H1 (cell line): ENCODE results near the gene ITGB2. TPM values are rescaled to one million over a fixed set of nuclear protein-coding genes. Genes with fewer than 3 reads are reported as not detected.

Experiments used
- CTCF ChIA-PET: fragments of 300-600 bp; sonication (Branson Sonifier 250); formaldehyde crosslinking; loops from one replicate; lab custom pipeline; 2021; ENCODE audit not compliant: partially characterized antibody; lab: Charles Lee
- POLR2A ChIA-PET: fragments of 300-600 bp; sonication (Branson Sonifier 250); formaldehyde crosslinking; loops from one replicate; lab custom pipeline; 2021; ENCODE audit warnings: inconsistent platforms; ENCODE audit not compliant: partially characterized antibody; lab: Charles Lee
- DNase-seq, 2 experiments: peaks; one replicate each; pipeline versions ENCODE4 v3.0.0 to v3.0.0-alpha.2; 2010 to 2022; ENCODE audit warnings: low spot score in 2 of 2, low read depth in 1 of 2, mixed read lengths in 1 of 2
- FAIRE-seq: peaks from 2 replicates; lab custom pipeline; 2011; peaks lifted over from hg19 to GRCh38; lab: Jason Lieb, UNC
- H2AFZ ChIP-seq: 2 replicates; pipeline ENCODE4 v1.8.1; 2012; ENCODE audit warnings: low read length, inconsistent platforms
- H2AK5ac ChIP-seq: 2 replicates; pipeline ENCODE4 v1.6.1; 2013; ENCODE audit warnings: low read depth, low read length
- H2BK120ac ChIP-seq: replicated peaks from 2 replicates; pipeline ENCODE3; 2013; ENCODE audit warnings: low read depth, low read length, inconsistent platforms
- H2BK12ac ChIP-seq: 2 replicates; pipeline ENCODE4 v1.6.1; 2013; ENCODE audit warnings: low read depth, low read length
- H2BK15ac ChIP-seq: 2 replicates; pipeline ENCODE4 v1.6.1; 2013; ENCODE audit warnings: low read length
- H2BK20ac ChIP-seq: 2 replicates; pipeline ENCODE4 v1.6.1; 2013; ENCODE audit warnings: low read length
- H2BK5ac ChIP-seq: 2 replicates; pipeline ENCODE4 v1.6.1; 2013; ENCODE audit warnings: low read depth, low read length
- H3K14ac ChIP-seq: 2 replicates; pipeline ENCODE4 v1.6.1; 2013; ENCODE audit warnings: inconsistent platforms; ENCODE audit not compliant: insufficient read length
- H3K18ac ChIP-seq: 2 replicates; pipeline ENCODE4 v1.6.1; 2013; ENCODE audit warnings: low read length; ENCODE audit errors: extremely low read depth
- H3K23ac ChIP-seq: 2 replicates; pipeline ENCODE4 v1.6.1; 2013; ENCODE audit warnings: inconsistent platforms; ENCODE audit not compliant: insufficient read length
- H3K23me2 ChIP-seq: 2 replicates; pipeline ENCODE4 v1.6.1; 2013; ENCODE audit warnings: low read depth, low read length
- H3K27ac ChIP-seq: 2 replicates; pipeline ENCODE4 v1.6.1; 2011; ENCODE audit warnings: low read depth, low read length, inconsistent platforms
- H3K27me3 ChIP-seq, 4 experiments: replicated peaks in 1 of 4; 1 replicate in 1 of 4; 2 replicates in 3 of 4; pipeline versions ENCODE4 v1.6.1 to v1.8.1; 2011 to 2013; ENCODE audit warnings: low read length in 3 of 4, mild to moderate bottlenecking in 3 of 4, inconsistent platforms in 2 of 4, mixed read lengths in 2 of 4, moderate library complexity in 1 of 4; ENCODE audit not compliant: control insufficient read depth in 3 of 4, insufficient read depth in 3 of 4; ENCODE audit errors: extremely low read depth in 1 of 4
- H3K36me3 ChIP-seq, 4 experiments: 2 replicates each; pipeline versions ENCODE4 v1.6.1 to v1.8.1; 2011 to 2013; ENCODE audit warnings: mild to moderate bottlenecking in 4 of 4, low read length in 3 of 4, moderate library complexity in 2 of 4, control low read depth in 1 of 4, inconsistent platforms in 1 of 4; ENCODE audit not compliant: insufficient read depth in 4 of 4, control insufficient read depth in 2 of 4
- H3K4ac ChIP-seq: replicated peaks from 2 replicates; pipeline ENCODE3; 2013; ENCODE audit warnings: low read length, low read depth, mixed read lengths, inconsistent platforms; ENCODE audit not compliant: insufficient read length
- H3K4me1 ChIP-seq, 4 experiments: replicated peaks in 1 of 4; 1 replicate in 1 of 4; 2 replicates in 3 of 4; pipeline versions ENCODE4 v1.6.1 to v1.8.1; 2011 to 2013; ENCODE audit warnings: low read length in 3 of 4, inconsistent platforms in 2 of 4, mixed read lengths in 1 of 4; ENCODE audit not compliant: insufficient read depth in 4 of 4, control insufficient read depth in 3 of 4
- H3K4me2 ChIP-seq, 2 experiments: 2 replicates each; pipeline versions ENCODE4 v1.6.1 to v1.8.1; 2011 to 2013; ENCODE audit warnings: low read depth in 2 of 2, low read length in 2 of 2, control low read depth in 1 of 2, inconsistent platforms in 1 of 2, mild to moderate bottlenecking in 1 of 2; ENCODE audit not compliant: insufficient read depth in 1 of 2
- H3K4me3 ChIP-seq, 4 experiments: fragments of 200-600, 300-600 bp in 1 of 4; sonication (generic), shearing (Covaris generic), sonication (Bioruptor Twin) in 1 of 4; 2 replicates each; pipeline versions ENCODE4 v1.5.1 to v1.8.1; 2011 to 2016; ENCODE audit warnings: low read length in 4 of 4, low read depth in 3 of 4, control low read depth in 2 of 4, inconsistent platforms in 2 of 4, mild to moderate bottlenecking in 2 of 4, mixed read lengths in 1 of 4, moderate library complexity in 1 of 4; ENCODE audit not compliant: insufficient read depth in 2 of 4; ENCODE audit errors: extremely low read depth in 1 of 4
- H3K56ac ChIP-seq: replicated peaks from 2 replicates; pipeline ENCODE3; 2013; ENCODE audit warnings: low read depth, mild to moderate bottlenecking, mixed read lengths, low read length, inconsistent platforms; ENCODE audit not compliant: insufficient read length
- H3K79me1 ChIP-seq: 2 replicates; pipeline ENCODE4 v1.6.1; 2013; ENCODE audit warnings: low read depth, low read length, control low read depth
- H3K79me2 ChIP-seq, 2 experiments: 2 replicates each; pipeline versions ENCODE4 v1.6.1 to v1.8.1; 2012 to 2013; ENCODE audit warnings: low read length in 2 of 2, mild to moderate bottlenecking in 2 of 2, inconsistent platforms in 1 of 2; ENCODE audit not compliant: insufficient read depth in 2 of 2, control insufficient read depth in 1 of 2
- H3K9ac ChIP-seq, 4 experiments: replicated peaks in 1 of 4; 1 replicate in 1 of 4; 2 replicates in 3 of 4; pipeline versions ENCODE4 v1.6.1 to v1.8.1; 2011 to 2013; ENCODE audit warnings: low read depth in 3 of 4, low read length in 3 of 4, control low read depth in 2 of 4, mild to moderate bottlenecking in 2 of 4, moderate library complexity in 2 of 4, inconsistent platforms in 1 of 4; ENCODE audit errors: extremely low read depth in 1 of 4
- H3K9me3 ChIP-seq, 2 experiments: 2 replicates each; pipeline versions ENCODE4 v1.6.1 to v1.8.1; 2012 to 2013; ENCODE audit warnings: mild to moderate bottlenecking in 2 of 2, moderate library complexity in 2 of 2, control low read depth in 1 of 2, inconsistent platforms in 1 of 2, low read depth in 1 of 2, low read length in 1 of 2, mixed read lengths in 1 of 2; ENCODE audit not compliant: insufficient read depth in 2 of 2
- H4K20me1 ChIP-seq, 2 experiments: replicated peaks in 1 of 2; 2 replicates each; pipeline versions ENCODE3 to v1.8.1; 2011 to 2013; ENCODE audit warnings: inconsistent platforms in 2 of 2, low read length in 2 of 2, mild to moderate bottlenecking in 1 of 2; ENCODE audit not compliant: insufficient read depth in 2 of 2, control insufficient read depth in 1 of 2
- H4K5ac ChIP-seq: 2 replicates; pipeline ENCODE4 v1.6.1; 2013; ENCODE audit warnings: low read length, low read depth, mixed read lengths, inconsistent platforms; ENCODE audit not compliant: insufficient read length
- H4K8ac ChIP-seq: 2 replicates; pipeline ENCODE4 v1.8.0; 2013; ENCODE audit warnings: mild to moderate bottlenecking, moderate library complexity, low read length, inconsistent platforms; ENCODE audit not compliant: insufficient read depth; ENCODE audit errors: extremely low read depth
- H4K91ac ChIP-seq: replicated peaks from 2 replicates; pipeline ENCODE3; 2013; ENCODE audit warnings: low read length, mixed read lengths, inconsistent platforms; ENCODE audit not compliant: insufficient read length
- ASH2L ChIP-seq: fragments of 200-600, 300-600 bp; sonication (generic); IDR thresholded peaks from one replicate; pipeline ENCODE4 v1.7.1; 2017; ENCODE audit warnings: low read length
- BRCA1 ChIP-seq: IDR thresholded peaks from 2 replicates; pipeline ENCODE4 v1.6.1; 2012; ENCODE audit warnings: low read depth, low read length, improper control_type of control experiment
- CREB1 ChIP-seq: IDR thresholded peaks from 2 replicates; pipeline ENCODE4 v1.6.1; 2012; ENCODE audit warnings: inconsistent platforms
- GABPA ChIP-seq: IDR thresholded peaks from 2 replicates; pipeline ENCODE4 v1.6.1; 2011; ENCODE audit warnings: mild to moderate bottlenecking, low read length, moderate library complexity, borderline replicate concordance; ENCODE audit not compliant: insufficient read depth
- JUND ChIP-seq: IDR thresholded peaks from 2 replicates; pipeline ENCODE4 v1.6.1; 2011; ENCODE audit warnings: mild to moderate bottlenecking, improper control_type of control experiment, low read length
- RNF2 ChIP-seq: fragments of 200-900, 300-1000 bp; sonication (generic); IDR thresholded peaks from 2 replicates; pipeline ENCODE4 v1.7.1; 2016; ENCODE audit warnings: borderline replicate concordance, low read depth, mild to moderate bottlenecking, antibody characterized with exemption, low read length; ENCODE audit not compliant: poor library complexity, severe bottlenecking; ENCODE audit errors: missing control alignments
- SP1 ChIP-seq: IDR thresholded peaks from 2 replicates; pipeline ENCODE4 v1.6.1; 2011; ENCODE audit warnings: low read depth, low read length
- SRF ChIP-seq: IDR thresholded peaks from 2 replicates; pipeline ENCODE4 v1.6.1; 2011; ENCODE audit warnings: mild to moderate bottlenecking, low read depth, low read length, moderate library complexity
- TAF7 ChIP-seq: optimal IDR thresholded peaks from 2 replicates; pipeline ENCODE3; 2011; ENCODE audit warnings: low read depth, mild to moderate bottlenecking, inconsistent platforms, low read length, moderate library complexity, borderline replicate concordance
- TCF12 ChIP-seq: IDR thresholded peaks from 2 replicates; pipeline ENCODE4 v1.6.1; 2011; ENCODE audit warnings: low read depth, mild to moderate bottlenecking, low read length
- WGBS, 2 experiments: shearing (Covaris generic) in 1 of 2; methylation state at CpG; one replicate each; pipeline versions ENCODE4 v1.1.6 to v1.1.7; 2013 to 2015; ENCODE audit warnings: low lambda C conversion rate in 2 of 2, mixed read lengths in 2 of 2, inconsistent platforms in 1 of 2, low coverage in 1 of 2, missing lambda C conversion rate in 1 of 2; ENCODE audit not compliant: insufficient replicate concordance in 2 of 2, insufficient coverage in 1 of 2, insufficient read length in 1 of 2; ENCODE audit errors: extremely low coverage in 1 of 2, missing lambda C conversion rate in 1 of 2; 5-methylcytosine and 5-hydroxymethylcytosine counted together
- polyA plus RNA-seq, 7 experiments: library from polyadenylated mRNA; depleted of rRNA in 3 of 7; stranded (reverse) in 5 of 7; unstranded in 2 of 7; fragments of >200 nt in 5 of 7; fragments of 200-250 nt in 2 of 7; gene quantifications; 1 replicate in 5 of 7; 2 replicates in 1 of 7; 4 replicates in 1 of 7; pipeline versions ENCODE4 v1.2.1 to v1.2.3, GENCODE V29; 2011 to 2013; ENCODE audit warnings: missing spikeins in 2 of 7, mixed read lengths in 2 of 7
- total RNA-seq: library from RNA; stranded (reverse); fragmentation: NEBNext Ultra II Directional; extraction: Animal tissue kit (Norgen Biotek cat#: 25700); gene quantifications from 2 replicates; pipeline ENCODE4 v1.2.1, GENCODE V29; 2021
- TF ChIP-seq, protein P1 (sequence below): IDR thresholded peaks from 2 replicates; pipeline ENCODE4 v1.6.1; 2012; ENCODE audit warnings: low read length, inconsistent platforms

The ITGB2 gene
- total and polyA plus RNA-seq, 2 of the 8 experiments (the other 6 are each of a cell fraction or from before 2014, with no cell fraction given): 0.24 to 0.63 TPM

DNA sequence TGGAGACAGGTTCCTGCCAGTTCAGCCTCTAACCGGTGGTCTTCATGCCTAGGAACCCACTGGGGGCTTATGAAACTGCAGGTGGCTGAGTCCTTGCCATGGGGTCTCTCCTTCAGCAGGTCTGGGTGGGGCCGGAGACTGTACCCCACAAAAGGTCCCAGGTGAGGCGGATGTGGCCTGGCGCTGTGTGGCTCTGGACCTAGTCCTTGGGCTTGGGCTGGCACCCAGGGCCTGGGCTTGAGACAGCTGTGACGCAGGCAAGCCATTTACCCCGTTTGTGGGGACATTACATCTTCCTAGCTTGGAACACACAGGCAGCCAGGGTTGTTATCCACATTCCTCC, 13.2 kb upstream of the ITGB2 start:
- Histone ChIP-seq H3K79me2 (no peaks in the 10 kb centered on the region), H3K23me2 (peaks cover 7% of the 10 kb centered on the region; the same call in 1 of the 2 replicates), H2BK20ac (no peak overlapping the region), H3K56ac (no peak overlapping the region), H4K8ac (no peak overlapping the region), H3K9ac (no peak overlapping the region), H3K27ac (no peak overlapping the region), H4K20me1 (peaks cover 0 to 3% of the 10 kb centered on the region in 2 experiments), H3K14ac (no peak overlapping the region), H3K4ac (no peak overlapping the region), H2BK120ac (no peak overlapping the region), H3K36me3 (peaks cover 0 to 4% (median 0%) of the 10 kb centered on the region in 4 experiments; a peak in 1 of 8 replicates), H2AFZ (no peak overlapping the region), H3K23ac (no peak overlapping the region), H3K4me1 (peaks cover 0 to 19% (median 11%) of the 10 kb centered on the region in 4 experiments; a peak in 5 of 7 replicates), H2BK5ac (no peak overlapping the region), H3K9me3 (no peaks in the 10 kb centered on the region), H3K4me2 (no peak overlapping the region), H3K79me1 (no peaks in the 10 kb centered on the region), H2BK15ac (no peak overlapping the region), H2BK12ac (no peak overlapping the region), H3K4me3 (no peak overlapping the region), H3K27me3 (peaks cover 25 to 59% (median 53%) of the 10 kb centered on the region in 4 experiments), H2AK5ac (no peak overlapping the region), H4K91ac (no peak overlapping the region), H4K5ac (no peak overlapping the region), H3K18ac (no peak overlapping the region)
- ChIA-PET POLR2A (interaction anchor here (2.0 kb wide), 1 partner anchor 11 kb away, joined by 6 read pairs; no protein-coding TSS in a partner anchor), CTCF (interaction anchor here (1.1 to 3.4 kb wide), 6 partner anchors 10 to 180 kb away, joined by 3 to 11 read pairs (median 6); no protein-coding TSS in a partner anchor)
- 94% methylated on average over 6 of the region's 6 CpGs; no CpG with 5 or more reads in 1 of the 2 experiments for WGBS, 2 experiments
- no peak for FAIRE-seq
- no peak for DNase-seq
- TF ChIP-seq JUND (no peak), GABPA (no peak), SP1 (no peak), SRF (no peak), TAF7 (no peak), ASH2L (no peak), CREB1 (no peak), BRCA1 (no peak), RNF2 (no peak), TCF12 (no peak)
- TF ChIP-seq, protein P1, sequence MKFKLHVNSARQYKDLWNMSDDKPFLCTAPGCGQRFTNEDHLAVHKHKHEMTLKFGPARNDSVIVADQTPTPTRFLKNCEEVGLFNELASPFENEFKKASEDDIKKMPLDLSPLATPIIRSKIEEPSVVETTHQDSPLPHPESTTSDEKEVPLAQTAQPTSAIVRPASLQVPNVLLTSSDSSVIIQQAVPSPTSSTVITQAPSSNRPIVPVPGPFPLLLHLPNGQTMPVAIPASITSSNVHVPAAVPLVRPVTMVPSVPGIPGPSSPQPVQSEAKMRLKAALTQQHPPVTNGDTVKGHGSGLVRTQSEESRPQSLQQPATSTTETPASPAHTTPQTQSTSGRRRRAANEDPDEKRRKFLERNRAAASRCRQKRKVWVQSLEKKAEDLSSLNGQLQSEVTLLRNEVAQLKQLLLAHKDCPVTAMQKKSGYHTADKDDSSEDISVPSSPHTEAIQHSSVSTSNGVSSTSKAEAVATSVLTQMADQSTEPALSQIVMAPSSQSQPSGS: no peak
